Ovary (tissue), 9 donors: ENCODE measurements around the gene VAV3. TPM values are rescaled to one million over a fixed set of nuclear protein-coding genes. Genes with fewer than 3 reads are reported as not detected.

Experiments
- DNase-seq, 5 donors: peaks; one replicate each; pipeline ENCODE4 v3.0.0-alpha.2; 2019 to 2020
- H3K27ac ChIP-seq, 2 donors: fragments of 200-600 bp; one replicate each; pipeline versions ENCODE4 v1.5.1 to v1.8.0; 2019 to 2022
- H3K27me3 ChIP-seq: fragments of 200-600 bp; one replicate; pipeline ENCODE4 v1.8.0; 2022
- H3K36me3 ChIP-seq: fragments of 200-600 bp; sonication (generic); one replicate; pipeline ENCODE4 v1.5.1; 2019
- H3K4me1 ChIP-seq: one replicate; pipeline ENCODE4 v1.8.1; 2013; ENCODE audit warnings: mild to moderate bottlenecking, moderate library complexity; ENCODE audit not compliant: insufficient read depth
- H3K4me3 ChIP-seq: fragments of 200-600 bp; sonication (generic); one replicate; pipeline ENCODE4 v1.5.1; 2017
- H3K9me3 ChIP-seq, 2 donors: fragments of 200-600 bp in 1 of 2; sonication (generic) in 1 of 2; one replicate each; pipeline versions ENCODE4 v1.5.1 to v1.8.1; 2013 to 2019; ENCODE audit warnings: mild to moderate bottlenecking in 1 of 2, moderate library complexity in 1 of 2
- EP300 ChIP-seq: sonication (generic); formaldehyde crosslinking; IDR thresholded peaks from one replicate; pipeline ENCODE4 v1.6.1; 2017; ENCODE audit warnings: antibody characterized with exemption
- POLR2A ChIP-seq: fragments of 450-650 bp; IDR thresholded peaks from one replicate; pipeline ENCODE4 v1.6.1; 2017; ENCODE audit warnings: antibody characterized with exemption, mild to moderate bottlenecking, moderate library complexity
- WGBS, 3 donors: extraction: QIAGEN DNeasy Blood & Tissue Kit in 1 of 3; methylation state at CpG; one replicate each; pipeline versions ENCODE4 v1.1.5 to v1.1.7; 2013 to 2017; 5-methylcytosine and 5-hydroxymethylcytosine counted together
- intact Hi-C, 4 donors: fragments of 100-400 bp; cut with DNase I; formaldehyde crosslinking; loops; one replicate each; pipeline versions ENCODE4 v1.11.0 to v1.15.1; 2022 to 2023
- polyA plus RNA-seq, 2 donors: library from polyadenylated mRNA; stranded (reverse); fragments of 200-250 nt in 1 of 2; fragments of 350-450 nt in 1 of 2; fragmentation: Illumina TruSeq in 1 of 2; extraction: RNeasy Lipid Tissue Mini Kit (QIAGEN cat#74804) in 1 of 2; gene quantifications; one replicate each; pipeline ENCODE4 v1.2.3, GENCODE V29; 2013 to 2014
- total RNA-seq, 7 donors: library from RNA; depleted of rRNA in 2 of 7; stranded (reverse); fragments of >200 nt in 2 of 7; fragmentation: NEBNext Ultra II Directional in 3 of 7; extraction: Animal tissue kit (Norgen Biotek cat#: 25700) in 3 of 7; gene quantifications; one replicate each; pipeline versions ENCODE4 v1.1.0 to v1.2.4, GENCODE V29; 2016 to 2023
- TF ChIP-seq, protein P1 (sequence below), 3 donors: fragments of 450-650 bp in 2 of 3; fragments of 200-600 bp in 1 of 3; IDR thresholded peaks; one replicate each; pipeline versions ENCODE4 v1.5.1 to v1.8.0; 2016 to 2022; ENCODE audit warnings: antibody characterized with exemption in 3 of 3, mild to moderate bottlenecking in 1 of 3
- donor health status: DM: no; HTN: no; CAD: no; lungs with moderate emphysema.
- donor health status: DM: no; HTN: no; CAD: no.
- donor health status: Bipolar disorder and iron deficiency.
- donor health status: DM: yes; HTN: yes; CAD: no.
- donor health status: DM: no; HTN: no; CAD: no.
- donor health status: DM: yes; HTN: yes; CAD: no.

VAV3 gene
- total and polyA plus RNA-seq, 9 donors: 0.78 to 7.4 (median 1.5) TPM

DNA sequence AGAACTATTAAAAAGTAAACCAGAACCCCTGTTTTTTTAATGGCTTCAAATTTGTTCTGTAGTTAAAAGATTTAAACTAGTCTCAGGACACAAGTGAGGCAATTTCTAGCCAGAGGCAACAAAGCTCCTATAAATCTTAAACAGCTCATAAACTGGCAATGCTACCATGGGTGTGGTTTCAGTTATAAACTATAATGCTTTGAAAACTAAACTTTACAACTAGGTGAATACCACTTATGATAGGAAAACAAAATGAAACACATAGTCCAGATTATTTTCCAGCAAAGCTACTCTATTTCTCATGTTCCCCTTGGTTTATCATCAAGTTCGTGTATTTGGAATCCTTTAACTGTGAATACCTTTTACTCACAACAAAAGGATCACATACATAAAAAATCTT lies 282.5 kb downstream of the VAV3 start:
- DNase-seq: no peak
- H3K4me1 ChIP-seq: no peaks in the 10 kb centered on the region
- 37 to 42% (median 38%) methylated on average over 1 of the region's 1 CpG for WGBS, 3 donors
- no peak overlapping the region for H3K4me3 ChIP-seq
- no peaks in the 10 kb centered on the region for H3K36me3 ChIP-seq
- intact Hi-C loops: no loop called here
- TF ChIP-seq POLR2A (no peak), EP300 (no peak)
- TF ChIP-seq, protein P1, sequence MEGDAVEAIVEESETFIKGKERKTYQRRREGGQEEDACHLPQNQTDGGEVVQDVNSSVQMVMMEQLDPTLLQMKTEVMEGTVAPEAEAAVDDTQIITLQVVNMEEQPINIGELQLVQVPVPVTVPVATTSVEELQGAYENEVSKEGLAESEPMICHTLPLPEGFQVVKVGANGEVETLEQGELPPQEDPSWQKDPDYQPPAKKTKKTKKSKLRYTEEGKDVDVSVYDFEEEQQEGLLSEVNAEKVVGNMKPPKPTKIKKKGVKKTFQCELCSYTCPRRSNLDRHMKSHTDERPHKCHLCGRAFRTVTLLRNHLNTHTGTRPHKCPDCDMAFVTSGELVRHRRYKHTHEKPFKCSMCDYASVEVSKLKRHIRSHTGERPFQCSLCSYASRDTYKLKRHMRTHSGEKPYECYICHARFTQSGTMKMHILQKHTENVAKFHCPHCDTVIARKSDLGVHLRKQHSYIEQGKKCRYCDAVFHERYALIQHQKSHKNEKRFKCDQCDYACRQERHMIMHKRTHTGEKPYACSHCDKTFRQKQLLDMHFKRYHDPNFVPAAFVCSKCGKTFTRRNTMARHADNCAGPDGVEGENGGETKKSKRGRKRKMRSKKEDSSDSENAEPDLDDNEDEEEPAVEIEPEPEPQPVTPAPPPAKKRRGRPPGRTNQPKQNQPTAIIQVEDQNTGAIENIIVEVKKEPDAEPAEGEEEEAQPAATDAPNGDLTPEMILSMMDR (IDR thresholded peaks at IDR 0.05): no peak
- no peaks in the 10 kb centered on the region for H3K27me3 ChIP-seq
- no peaks in the 10 kb centered on the region for H3K9me3 ChIP-seq
- H3K27ac ChIP-seq: no peak overlapping the region

DNA sequence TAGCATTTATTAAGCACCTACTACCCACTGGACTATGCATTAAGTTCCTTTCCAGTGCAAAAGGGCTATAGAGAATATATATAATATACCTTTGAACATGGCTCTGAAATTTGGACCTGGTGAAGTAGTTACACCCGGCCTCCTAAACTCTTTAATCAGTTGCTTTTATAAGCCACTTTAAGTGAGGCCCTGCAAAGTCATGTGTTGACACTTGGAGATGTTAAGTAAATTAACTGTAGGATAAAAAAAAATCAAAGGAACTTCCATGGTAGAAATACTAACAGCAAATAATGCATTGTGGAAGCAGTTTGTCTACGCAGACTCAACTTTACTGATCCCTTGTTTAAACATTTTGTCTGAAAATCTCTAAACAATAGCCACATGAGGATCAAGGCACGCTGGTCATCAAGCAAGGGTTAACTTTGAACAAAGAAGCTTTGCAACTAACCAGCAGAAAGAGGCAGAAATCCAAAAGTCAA lies 283.9 kb downstream of the VAV3 start:
- Histone ChIP-seq H3K36me3 (no peaks in the 10 kb centered on the region), H3K27ac (no peak overlapping the region), H3K27me3 (no peaks in the 10 kb centered on the region), H3K9me3 (no peaks in the 10 kb centered on the region), H3K4me1 (no peaks in the 10 kb centered on the region), H3K4me3 (no peak overlapping the region)
- WGBS, 3 donors: 85 to 88% (median 87%) methylated on average over 3 of the region's 3 CpGs
- DNase-seq: no peak
- intact Hi-C loops: no loop called here
- TF ChIP-seq EP300 (no peak), POLR2A (no peak)
- TF ChIP-seq, protein P1 (IDR thresholded peaks at IDR 0.05): no peak

DNA sequence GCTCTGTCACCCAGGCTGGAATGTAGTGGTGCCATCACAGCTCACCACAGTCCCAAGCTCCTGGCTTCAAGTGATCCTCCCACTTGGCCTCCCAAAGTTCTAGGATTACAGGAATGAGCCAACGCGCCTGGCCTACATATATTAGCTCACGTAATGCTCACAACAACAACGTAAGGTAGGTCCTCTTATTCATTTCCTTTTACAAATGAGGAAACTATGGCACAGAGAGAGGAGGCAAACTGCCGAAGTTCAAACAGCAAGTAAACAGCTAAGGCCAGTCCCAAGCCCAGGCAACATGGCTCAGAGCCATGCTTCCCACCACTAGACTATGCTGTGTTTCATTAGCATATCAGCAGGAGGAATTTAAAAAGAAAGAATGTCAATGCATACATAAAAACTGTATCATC lies 284.4 kb downstream of the VAV3 start:
- no peak overlapping the region for H3K4me3 ChIP-seq
- no peak for DNase-seq
- no peaks in the 10 kb centered on the region for H3K36me3 ChIP-seq
- intact Hi-C loops: no loop called here
- H3K27me3 ChIP-seq: no peaks in the 10 kb centered on the region
- H3K9me3 ChIP-seq: no peaks in the 10 kb centered on the region
- no peak for TF ChIP-seq EP300
- H3K27ac ChIP-seq: no peak overlapping the region
- H3K4me1 ChIP-seq: no peaks in the 10 kb centered on the region
- WGBS, 3 donors: 87 to 89% (median 87%) methylated on average over 5 of the region's 5 CpGs

DNA sequence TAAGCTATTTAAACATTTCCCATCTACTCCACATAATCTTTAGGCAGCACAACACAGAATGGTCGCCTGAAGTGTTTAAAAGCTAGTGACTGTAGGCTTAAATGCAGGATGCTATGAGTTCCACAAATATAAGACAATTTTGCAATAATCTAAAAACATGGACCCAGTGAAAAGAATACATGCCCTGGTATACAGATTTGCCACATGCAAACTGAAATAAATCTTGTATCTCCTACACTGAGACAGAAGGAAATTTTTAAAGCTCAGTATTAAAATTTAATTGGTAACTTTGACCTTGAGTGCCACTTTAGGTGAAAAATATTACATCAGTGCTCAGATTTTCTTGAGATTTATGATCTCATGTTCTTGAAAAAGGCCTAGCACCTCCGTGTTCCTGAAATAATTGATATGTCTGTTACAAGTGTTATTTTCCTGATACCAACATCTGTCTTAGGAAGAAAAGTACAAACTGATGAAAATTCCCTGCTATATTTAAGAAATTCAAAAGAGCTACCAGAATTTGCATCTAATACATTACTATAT lies 285.5 kb downstream of the VAV3 start:
- H3K27me3 ChIP-seq: no peaks in the 10 kb centered on the region
- WGBS, 3 donors: 37 to 46% (median 39%) methylated on average over 2 of the region's 2 CpGs
- H3K4me1 ChIP-seq: no peaks in the 10 kb centered on the region
- H3K4me3 ChIP-seq: no peak overlapping the region
- no peaks in the 10 kb centered on the region for H3K36me3 ChIP-seq
- H3K9me3 ChIP-seq: no peaks in the 10 kb centered on the region
- intact Hi-C loops: no loop called here
- TF ChIP-seq, protein P1 (IDR thresholded peaks at IDR 0.05): no peak
- no peak for TF ChIP-seq EP300
- no peak for TF ChIP-seq POLR2A
- DNase-seq: no peak
- no peak overlapping the region for H3K27ac ChIP-seq

DNA sequence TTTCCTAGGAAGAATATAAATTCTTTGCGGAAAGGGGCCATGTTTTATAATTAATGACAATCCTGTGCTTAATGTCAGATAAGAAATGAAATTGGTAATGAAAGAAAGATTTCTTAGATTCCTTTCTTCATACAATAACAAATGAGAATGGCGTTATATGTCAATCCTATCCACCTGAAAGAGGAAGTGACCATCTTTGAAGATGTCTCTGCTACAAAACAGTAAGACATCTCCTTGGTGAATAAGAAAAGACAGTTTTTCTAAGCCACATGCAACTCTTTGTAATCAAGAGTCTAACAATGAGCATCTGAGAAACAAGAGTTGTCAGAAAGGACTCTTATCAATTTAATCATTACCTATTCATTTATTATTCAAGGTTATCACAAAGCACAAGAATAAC lies 286.0 kb downstream of the VAV3 start:
- Histone ChIP-seq H3K27ac (no peak overlapping the region), H3K27me3 (no peaks in the 10 kb centered on the region), H3K4me3 (no peak overlapping the region), H3K9me3 (no peaks in the 10 kb centered on the region), H3K36me3 (no peaks in the 10 kb centered on the region), H3K4me1 (no peaks in the 10 kb centered on the region)
- 81 to 86% (median 83%) methylated on average over 2 of the region's 2 CpGs for WGBS, 3 donors
- TF ChIP-seq, protein P1 (IDR thresholded peaks at IDR 0.05): no peak
- TF ChIP-seq EP300: no peak
- TF ChIP-seq POLR2A: no peak
- no peak for DNase-seq
- intact Hi-C loops: no loop called here
